Myometrial cell (primary cell): Measurements from ENCODE around the gene ZNF180. TPM values are rescaled to one million over a fixed set of nuclear protein-coding genes. Genes with fewer than 3 reads are reported as not detected.

Experiments used
- total RNA-seq: library from RNA; depleted of rRNA; stranded (reverse); fragments of >200 nt; gene quantifications from 2 replicates; pipeline ENCODE4 v1.2.3, GENCODE V29; 2015

ZNF180 gene
- total RNA-seq = 2.0 and 13.8 TPM in 2 replicates

DNA sequence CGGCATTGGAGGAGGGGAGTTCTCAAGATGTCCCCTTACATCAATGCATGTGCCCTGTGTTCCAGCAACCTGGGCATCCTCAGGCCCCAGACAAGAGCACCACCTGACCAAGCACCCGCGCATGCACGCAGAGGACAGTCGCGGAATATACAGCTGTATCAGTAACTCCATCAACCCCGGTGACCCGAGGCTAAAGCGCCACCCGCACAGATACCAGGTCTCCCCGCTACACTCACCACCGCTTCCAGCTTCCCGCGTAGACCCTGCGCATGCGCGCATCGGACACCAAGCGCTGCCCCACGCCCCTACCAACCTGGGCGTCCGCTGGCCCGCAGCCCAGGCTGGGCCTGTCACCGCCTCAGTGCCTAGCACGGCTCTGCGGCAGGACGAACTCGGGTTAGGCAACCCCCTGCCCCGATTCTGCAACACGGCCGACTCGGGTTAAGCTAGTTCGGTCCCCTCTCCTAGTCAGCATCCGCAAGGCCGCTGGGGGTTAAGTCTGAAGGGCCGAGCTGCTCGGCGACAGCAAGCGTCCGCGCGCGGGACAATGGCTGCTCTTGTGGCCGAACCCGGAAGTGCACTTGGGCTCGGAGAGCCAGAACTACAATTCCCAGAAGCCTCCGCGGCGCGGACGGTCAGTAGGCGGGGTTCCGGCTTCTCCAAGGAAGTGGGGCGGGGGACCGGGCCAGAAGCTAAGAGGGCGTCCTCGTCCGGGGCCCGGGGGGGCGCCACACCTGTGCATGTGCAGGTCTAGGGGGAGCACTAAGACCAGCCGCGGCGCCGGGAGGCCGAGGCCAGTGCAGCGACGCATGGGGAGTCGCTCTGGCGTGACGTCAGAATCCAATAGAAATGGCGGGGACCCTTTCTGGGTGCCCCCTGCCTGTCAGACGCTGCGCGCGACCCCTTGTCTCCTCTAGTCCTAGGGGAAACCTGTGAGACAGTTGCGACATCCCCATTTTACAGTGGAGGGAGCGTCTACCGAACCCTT, at the start of gene ZNF180:
Gene ZNF180, minus strand, starts transcription at position 561 of the 988 bp plus-strand sequence. CDS start 3,188 bp downstream, outside the sequence.

DNA sequence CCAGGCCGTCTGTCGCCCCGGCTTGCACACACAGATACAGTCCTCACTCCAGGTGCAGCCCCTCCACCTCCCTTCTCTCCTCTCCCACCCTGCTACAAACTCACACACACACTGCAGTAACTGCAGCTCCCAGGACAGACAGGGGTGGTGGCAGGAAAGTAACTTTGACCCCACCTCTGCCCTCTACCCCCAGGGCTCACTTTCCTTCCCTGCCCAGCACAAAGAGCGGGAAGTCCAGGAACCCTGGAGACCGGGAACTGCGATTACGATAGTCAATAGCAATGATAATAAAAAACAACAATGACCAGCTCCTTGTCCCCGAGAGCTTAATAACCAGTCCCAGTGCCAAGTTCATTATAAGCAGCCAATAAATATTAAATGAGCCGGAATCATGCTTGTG, 29.2 kb upstream of the ZNF180 start, which contains the start of gene CEACAM20:
Gene CEACAM20, minus strand, starts transcription at position 140 of the 400 bp plus-strand sequence. CDS start 166 bp downstream, outside the sequence.

DNA sequence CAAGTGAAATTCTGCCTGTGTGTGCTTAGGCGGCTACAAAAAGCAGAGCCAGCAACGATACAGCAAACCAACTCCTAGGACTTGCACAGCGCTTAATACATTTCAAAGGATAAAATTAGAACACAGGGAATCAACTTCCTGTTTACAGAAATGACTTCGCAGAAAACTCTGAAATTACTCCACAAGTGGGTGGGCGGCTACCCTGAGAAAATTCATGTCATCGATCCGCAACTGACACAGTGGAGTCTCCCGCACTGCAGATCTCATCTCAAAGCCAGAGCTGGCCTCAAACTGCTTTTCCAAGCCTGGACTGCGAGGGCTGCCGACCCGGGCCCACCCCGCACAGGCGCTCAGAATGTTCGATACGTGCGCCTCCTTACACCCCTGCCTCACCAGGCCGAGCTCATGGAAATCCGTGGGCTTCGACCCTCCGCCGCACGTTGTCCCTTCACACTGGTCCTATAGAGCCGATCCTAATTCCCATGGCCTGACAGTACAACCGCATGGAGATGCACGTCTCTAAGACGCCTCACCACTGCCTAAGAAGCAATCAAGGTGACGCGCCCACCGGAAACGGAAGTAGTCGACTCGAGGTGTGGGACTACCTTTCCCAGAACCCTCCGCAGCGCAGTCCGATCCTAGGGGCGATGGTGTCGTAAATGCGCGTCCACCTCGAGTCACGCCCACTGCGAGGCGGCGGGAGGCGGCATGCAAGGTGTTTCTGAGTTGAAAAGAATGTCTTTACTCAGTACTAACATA, 52.2 kb downstream of the ZNF180 start, which contains the start of gene ZNF229:
Gene ZNF229, minus strand, starts transcription at position 557 of the 759 bp plus-strand sequence. CDS start 5,625 bp downstream, outside the sequence.

Other genes starting within 250 kb of the ZNF180 start
- gene ZNF233, start 240.6 kb downstream of the ZNF180 start, total RNA-seq = under 0.01 and 1.7 TPM in 2 replicates
- 0.29 and 0.53 TPM in 2 replicates for gene ZNF235, start 195.5 kb downstream of the ZNF180 start, total RNA-seq
- gene ZNF112, start 143.8 kb downstream of the ZNF180 start, total RNA-seq = 2.0 and 2.8 TPM in 2 replicates
- gene ZNF285, start 98.9 kb downstream of the ZNF180 start, total RNA-seq = 0.58 and 2.3 TPM in 2 replicates
- gene ZNF229, start 52.0 kb downstream of the ZNF180 start, total RNA-seq = 3.2 and 7.1 TPM in 2 replicates
- gene CEACAM20, start 29.2 kb upstream of the ZNF180 start, total RNA-seq = not detected in 2 replicates
- 3.7 TPM in 1 of 2 replicates, not detected in the other for gene IGSF23, start 113.0 kb upstream of the ZNF180 start, total RNA-seq
- 122 and 130 TPM in 2 replicates for gene PVR, start 143.4 kb upstream of the ZNF180 start, total RNA-seq
- under 0.01 and 0.53 TPM in 2 replicates for gene CEACAM19, start 171.0 kb upstream of the ZNF180 start, total RNA-seq
- not detected in 2 replicates for gene CEACAM16, start 198.6 kb upstream of the ZNF180 start, total RNA-seq
- gene BCL3, start 248.2 kb upstream of the ZNF180 start, total RNA-seq = 36.3 and 44.4 TPM in 2 replicates